Liver (tissue), 3 donors: ENCODE measurements around the gene BHLHE23.

Experiments used
- ATF3 ChIP-seq: IDR thresholded peaks from 2 replicates; pipeline ENCODE4 v1.6.1; 2016; ENCODE audit warnings: antibody characterized with exemption
- CTCF ChIP-seq: fragments of 150-350 bp; IDR thresholded peaks from 2 replicates; pipeline ENCODE4 v1.5.1; 2017; ENCODE audit warnings: improper control_type of control experiment, low read depth, low read length; ENCODE audit not compliant: missing input control
- EGR1 ChIP-seq, 2 donors: IDR thresholded peaks; 2 replicates each; pipeline ENCODE4 v1.6.1; 2016 to 2018; ENCODE audit warnings: antibody characterized with exemption in 2 of 2, low read depth in 2 of 2
- GABPA ChIP-seq, 2 donors: IDR thresholded peaks in 1 of 2; conservative IDR thresholded peaks in 1 of 2; 2 replicates each; pipeline ENCODE4 v1.6.1; 2016; ENCODE audit warnings: antibody characterized with exemption in 2 of 2, mild to moderate bottlenecking in 1 of 2, moderate library complexity in 1 of 2
- JUND ChIP-seq, 2 donors: IDR thresholded peaks; 2 replicates each; pipeline ENCODE4 v1.6.1; 2016; ENCODE audit warnings: antibody characterized with exemption in 2 of 2
- NR2F2 ChIP-seq: IDR thresholded peaks from 2 replicates; pipeline ENCODE4 v1.6.1; 2016; ENCODE audit warnings: antibody characterized with exemption
- RAD21 ChIP-seq, 2 donors: IDR thresholded peaks; 2 replicates each; pipeline ENCODE4 v1.6.1; 2016; ENCODE audit warnings: antibody characterized with exemption in 2 of 2, mild to moderate bottlenecking in 2 of 2
- REST ChIP-seq: IDR thresholded peaks from 2 replicates; pipeline ENCODE4 v1.6.1; 2016; ENCODE audit warnings: antibody characterized with exemption, mild to moderate bottlenecking
- TAF1 ChIP-seq: conservative IDR thresholded peaks from 2 replicates; pipeline ENCODE4 v1.6.1; 2016; ENCODE audit warnings: antibody characterized with exemption, mild to moderate bottlenecking
- YY1 ChIP-seq: IDR thresholded peaks from 2 replicates; pipeline ENCODE4 v1.6.1; 2016; ENCODE audit warnings: antibody characterized with exemption, mild to moderate bottlenecking
- donor health status: healthy.
- donor health status: healthy.

GRCh38 chr20:62979310-62979709 is 27.5 kb downstream of the BHLHE23 start:
- TF ChIP-seq TAF1 (no peak), GABPA (IDR thresholded peaks at IDR 0.05 in 1 of 2, conservative IDR thresholded peaks at IDR 0.05 in 1 of 2) (no peak), CTCF (no peak), RAD21 (IDR thresholded peaks at IDR 0.05) (no peak), EGR1 (IDR thresholded peaks at IDR 0.05; ENCODE audit: low read depth in 2 of 2) (no peak), REST (no peak), JUND (IDR thresholded peaks at IDR 0.05) (no peak), ATF3 (no peak), NR2F2 (no peak), YY1 (no peak)
